Mucosa of rectum (tissue), 2 donors: ENCODE measurements around the gene CD300LB.

ENCODE experiments used
- H3K27ac ChIP-seq, 2 donors: one replicate each; pipeline ENCODE4 v1.7.0; 2013; ENCODE audit warnings: inconsistent platforms in 2 of 2, low read depth in 2 of 2, low read length in 2 of 2
- H3K27me3 ChIP-seq, 2 donors: one replicate each; pipeline ENCODE4 v1.7.0; 2013; ENCODE audit warnings: low read length in 2 of 2; ENCODE audit not compliant: control insufficient read depth in 2 of 2, insufficient read depth in 2 of 2
- H3K36me3 ChIP-seq, 2 donors: one replicate each; pipeline ENCODE4 v1.7.0; 2013; ENCODE audit warnings: low read length in 2 of 2; ENCODE audit not compliant: control insufficient read depth in 2 of 2, insufficient read depth in 2 of 2
- H3K4me1 ChIP-seq, 2 donors: one replicate each; pipeline ENCODE4 v1.7.0; 2013; ENCODE audit warnings: low read length in 2 of 2, mild to moderate bottlenecking in 1 of 2; ENCODE audit not compliant: control insufficient read depth in 2 of 2, insufficient read depth in 2 of 2
- H3K4me3 ChIP-seq, 2 donors: one replicate each; pipeline ENCODE4 v1.7.0; 2013; ENCODE audit warnings: low read length in 2 of 2
- H3K9ac ChIP-seq, 2 donors: one replicate each; pipeline ENCODE4 v1.7.0; 2013; ENCODE audit warnings: low read length in 2 of 2, low read depth in 1 of 2, mild to moderate bottlenecking in 1 of 2
- H3K9me3 ChIP-seq, 2 donors: one replicate each; pipeline ENCODE4 v1.7.0; 2013; ENCODE audit warnings: low read length in 2 of 2; ENCODE audit not compliant: control insufficient read depth in 2 of 2
- donor health status: healthy.
- donor health status: Normal muscosa, but diverticular disease.

The CD300LB gene

DNA sequence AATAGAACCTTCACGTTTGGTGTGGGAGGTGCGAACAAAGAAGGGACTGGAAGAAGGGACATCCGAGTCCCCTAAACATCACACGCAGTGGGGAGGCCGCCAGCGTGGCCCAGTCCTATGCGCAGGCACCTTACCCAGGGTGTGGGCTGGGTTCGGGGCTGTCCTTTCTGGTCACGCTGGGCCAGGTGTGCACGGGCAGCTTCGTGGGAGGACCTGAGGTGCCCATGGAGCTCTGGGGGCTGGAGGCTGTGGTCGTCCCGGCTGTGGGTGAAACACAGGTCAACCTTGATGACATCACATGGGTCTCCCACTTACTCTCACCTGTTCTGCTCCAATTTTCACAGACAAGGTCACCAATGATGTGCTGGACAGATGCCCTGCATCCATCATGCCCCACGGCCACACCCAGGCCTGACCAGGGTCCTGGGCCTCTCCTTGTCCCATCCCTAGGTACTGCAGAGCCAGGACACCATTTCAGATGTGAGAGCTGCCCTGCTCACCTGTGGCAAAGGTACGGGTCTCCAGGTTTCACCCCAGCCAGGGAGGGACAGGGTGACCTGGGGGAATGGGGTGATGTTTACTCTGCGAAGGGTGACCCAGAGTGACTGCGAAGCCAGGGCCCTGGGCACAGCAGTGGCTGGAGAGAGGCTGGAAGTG is 11.6 kb upstream of the CD300LB start:
- peaks cover 0 to 3% of the 10 kb centered on the region in 2 donors for H3K27me3 ChIP-seq

DNA sequence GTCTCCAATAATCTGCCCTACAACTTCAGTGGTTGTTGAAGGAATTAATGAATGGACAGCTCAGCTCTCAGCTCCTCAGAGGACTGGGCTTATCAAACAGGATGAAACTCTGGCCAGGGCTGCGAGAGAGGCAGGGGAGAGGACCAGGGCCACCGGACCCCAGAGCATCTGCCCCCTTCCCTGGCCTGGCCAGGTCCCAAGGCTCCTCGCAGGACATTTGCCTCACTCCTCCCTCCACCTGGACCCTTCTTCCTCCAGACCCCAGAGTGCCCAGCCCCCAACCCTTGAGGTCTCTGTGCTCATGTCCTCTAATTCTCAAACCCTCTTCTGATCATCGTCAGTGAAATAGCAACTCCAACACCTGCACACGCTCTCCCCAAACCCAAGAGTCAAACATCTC is 10.9 kb upstream of the CD300LB start:
- H3K36me3 ChIP-seq: no peaks in the 10 kb centered on the region
- H3K4me3 ChIP-seq: no peak overlapping the region
- H3K9ac ChIP-seq: no peak overlapping the region
- no peaks in the 10 kb centered on the region for H3K4me1 ChIP-seq
- H3K9me3 ChIP-seq: no peaks in the 10 kb centered on the region
- no peak overlapping the region for H3K27ac ChIP-seq
- peaks cover 0 to 3% of the 10 kb centered on the region in 2 donors for H3K27me3 ChIP-seq

More for the DNA sequence above, 11.6 kb upstream of the CD300LB start:
- no peaks in the 10 kb centered on the region for H3K4me1 ChIP-seq
- no peaks in the 10 kb centered on the region for H3K9me3 ChIP-seq
- H3K4me3 ChIP-seq: no peak overlapping the region
- no peaks in the 10 kb centered on the region for H3K36me3 ChIP-seq
- no peak overlapping the region for H3K9ac ChIP-seq
- H3K27ac ChIP-seq: no peak overlapping the region

GRCh38 chr17:74541176-74542111 is 10.2 kb upstream of the CD300LB start:
- Histone ChIP-seq H3K36me3 (no peaks in the 10 kb centered on the region), H3K4me3 (no peak overlapping the region), H3K9me3 (no peaks in the 10 kb centered on the region), H3K9ac (no peak overlapping the region), H3K27ac (no peak overlapping the region), H3K27me3 (peaks cover 0 to 3% of the 10 kb centered on the region in 2 donors), H3K4me1 (no peaks in the 10 kb centered on the region)

- H3K9me3 ChIP-seq: no peaks in the 10 kb centered on the region
- peaks cover 0 to 3% of the 10 kb centered on the region in 2 donors for H3K27me3 ChIP-seq
- no peaks in the 10 kb centered on the region for H3K36me3 ChIP-seq
- no peak overlapping the region for H3K4me3 ChIP-seq
- H3K27ac ChIP-seq: no peak overlapping the region
- no peak overlapping the region for H3K9ac ChIP-seq
- H3K4me1 ChIP-seq: no peaks in the 10 kb centered on the region
These were observed 8.1 kb upstream of the CD300LB start for GRCh38 chr17:74539281-74539820.

- peaks cover 3 to 4% of the 10 kb centered on the region in 2 donors for H3K27me3 ChIP-seq
- H3K4me1 ChIP-seq: no peaks in the 10 kb centered on the region
- no peaks in the 10 kb centered on the region for H3K9me3 ChIP-seq
- no peak overlapping the region for H3K9ac ChIP-seq
- H3K36me3 ChIP-seq: no peaks in the 10 kb centered on the region
- H3K27ac ChIP-seq: no peak overlapping the region
- H3K4me3 ChIP-seq: no peak overlapping the region
These were observed 5.6 kb upstream of the CD300LB start for GRCh38 chr17:74536890-74537289.

DNA sequence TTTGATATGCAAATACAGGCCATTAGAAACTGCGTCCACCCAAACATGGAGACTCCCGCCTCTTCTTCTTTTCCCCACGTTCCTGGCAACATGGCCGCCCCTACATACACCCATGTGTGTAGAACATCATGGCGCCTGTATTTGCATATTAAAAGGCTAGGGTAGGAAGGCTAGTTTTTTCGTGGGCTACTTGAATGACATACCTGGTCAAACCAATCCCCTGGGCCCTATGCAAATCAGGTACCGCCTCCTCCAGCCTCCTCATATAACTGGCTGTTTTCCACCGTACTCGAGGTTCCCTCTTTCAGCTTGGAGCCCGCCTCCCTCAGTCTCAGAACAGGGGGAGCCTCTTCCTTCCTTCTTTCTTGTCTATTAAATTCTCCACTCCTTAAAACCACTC is 840 bp upstream of the CD300LB start:
- Histone ChIP-seq H3K4me1 (no peaks in the 10 kb centered on the region), H3K4me3 (peak overlapping the region in 1 of 2 donors; percentile 45)

DNA sequence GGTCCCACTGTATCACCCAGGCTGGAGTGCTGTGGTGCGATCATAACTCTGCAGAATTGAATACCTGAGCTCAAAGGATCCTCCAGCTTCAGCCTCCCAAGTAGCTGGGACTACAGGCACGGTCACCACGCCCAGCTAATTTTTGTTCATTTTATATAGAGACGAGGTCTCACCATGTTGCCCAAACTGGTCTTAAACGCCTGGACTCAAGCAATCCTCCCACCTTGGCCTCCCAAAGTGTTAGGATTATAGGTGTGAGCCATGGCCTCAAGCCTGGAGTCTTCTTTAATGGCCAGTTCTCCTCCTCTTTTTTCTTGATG is 484 bp downstream of the CD300LB start:
- Histone ChIP-seq H3K9ac (no peak overlapping the region), H3K27ac (no peak overlapping the region), H3K36me3 (no peaks in the 10 kb centered on the region), H3K27me3 (peaks cover 0 to 4% of the 10 kb centered on the region in 2 donors), H3K9me3 (no peaks in the 10 kb centered on the region), H3K4me3 (no peak overlapping the region), H3K4me1 (no peaks in the 10 kb centered on the region)

More for the DNA sequence above, 840 bp upstream of the CD300LB start:
- no peak overlapping the region for H3K9ac ChIP-seq
- H3K27me3 ChIP-seq: peaks cover 0 to 4% of the 10 kb centered on the region in 2 donors
- H3K36me3 ChIP-seq: no peaks in the 10 kb centered on the region
- H3K9me3 ChIP-seq: no peaks in the 10 kb centered on the region
- H3K27ac ChIP-seq: peak overlapping the region; percentile 39 to 56

- Histone ChIP-seq H3K4me1 (no peaks in the 10 kb centered on the region), H3K9ac (no peak overlapping the region), H3K4me3 (no peak overlapping the region), H3K36me3 (no peaks in the 10 kb centered on the region), H3K27ac (no peak overlapping the region), H3K9me3 (no peaks in the 10 kb centered on the region), H3K27me3 (peaks cover 0 to 4% of the 10 kb centered on the region in 2 donors)
These were observed 2.0 kb downstream of the CD300LB start for GRCh38 chr17:74529243-74529642.

- Histone ChIP-seq H3K4me3 (no peak overlapping the region), H3K36me3 (no peaks in the 10 kb centered on the region), H3K27me3 (peaks cover 0 to 4% of the 10 kb centered on the region in 2 donors), H3K27ac (no peak overlapping the region), H3K9ac (no peak overlapping the region), H3K9me3 (no peaks in the 10 kb centered on the region), H3K4me1 (no peaks in the 10 kb centered on the region)
These were observed 2.6 kb downstream of the CD300LB start for GRCh38 chr17:74528491-74529199.
